Astrocyte (in vitro differentiated cells and primary cell): ENCODE data around the gene PLEKHG2. TPM values are rescaled to one million over a fixed set of nuclear protein-coding genes. Genes with fewer than 3 reads are reported as not detected.

Experiments
- DNase-seq: peaks from one replicate; pipeline ENCODE4 v3.0.0-alpha.2; 2010; ENCODE audit warnings: low read depth
- FAIRE-seq: peaks from 2 replicates; lab custom pipeline; 2011; peaks lifted over from hg19 to GRCh38; lab: Jason Lieb, UNC
- H2AFZ ChIP-seq: 2 replicates; pipeline ENCODE4 v1.6.0; 2012; ENCODE audit warnings: low read depth, low read length, inconsistent platforms
- H3K27ac ChIP-seq: 2 replicates; pipeline ENCODE4 v1.5.1; 2011; ENCODE audit warnings: low read depth, low read length, inconsistent platforms
- H3K27me3 ChIP-seq: 2 replicates; pipeline ENCODE4 v1.6.0; 2011; ENCODE audit warnings: low read length, inconsistent platforms; ENCODE audit not compliant: insufficient read depth
- H3K36me3 ChIP-seq: 2 replicates; pipeline ENCODE4 v1.5.1; 2011; ENCODE audit warnings: low read length, inconsistent platforms; ENCODE audit not compliant: insufficient read depth
- H3K4me1 ChIP-seq: 2 replicates; pipeline ENCODE4 v1.5.1; 2011; ENCODE audit warnings: low read length, inconsistent platforms; ENCODE audit not compliant: insufficient read depth
- H3K4me2 ChIP-seq: 2 replicates; pipeline ENCODE4 v1.6.0; 2012; ENCODE audit warnings: low read length, inconsistent platforms
- H3K4me3 ChIP-seq: 2 replicates; pipeline ENCODE4 v1.5.1; 2011; ENCODE audit warnings: low read depth, mild to moderate bottlenecking, low read length, inconsistent platforms; ENCODE audit not compliant: insufficient read depth
- H3K79me2 ChIP-seq: 2 replicates; pipeline ENCODE4 v1.6.0; 2012; ENCODE audit warnings: mild to moderate bottlenecking, low read length, inconsistent platforms; ENCODE audit not compliant: insufficient read depth
- H3K9ac ChIP-seq: 2 replicates; pipeline ENCODE4 v1.6.0; 2012; ENCODE audit warnings: mild to moderate bottlenecking, low read length, inconsistent platforms
- H3K9me3 ChIP-seq: 2 replicates; pipeline ENCODE4 v1.5.1; 2012; ENCODE audit warnings: low read depth, mild to moderate bottlenecking, low read length, inconsistent platforms; ENCODE audit not compliant: insufficient read depth
- H4K20me1 ChIP-seq: 2 replicates; pipeline ENCODE4 v1.6.0; 2012; ENCODE audit warnings: low read length, inconsistent platforms; ENCODE audit not compliant: insufficient read depth
- H3K27ac Mint-ChIP-seq: one replicate; pipeline ENCODE4 v1.8.0; 2021; ENCODE audit warnings: mild to moderate bottlenecking, mixed read lengths; ENCODE audit not compliant: unreplicated experiment
- H3K27me3 Mint-ChIP-seq: one replicate; pipeline ENCODE4 v1.8.0; 2021; ENCODE audit warnings: low read depth, mixed read lengths; ENCODE audit not compliant: unreplicated experiment
- H3K36me3 Mint-ChIP-seq: one replicate; pipeline ENCODE4 v1.8.0; 2021; ENCODE audit warnings: low read depth, mixed read lengths; ENCODE audit not compliant: unreplicated experiment
- H3K4me1 Mint-ChIP-seq: one replicate; pipeline ENCODE4 v1.8.0; 2021; ENCODE audit warnings: low read depth, mixed read lengths; ENCODE audit not compliant: unreplicated experiment
- H3K4me3 Mint-ChIP-seq: one replicate; pipeline ENCODE4 v1.8.0; 2021; ENCODE audit warnings: mild to moderate bottlenecking, moderate library complexity, mixed read lengths; ENCODE audit not compliant: unreplicated experiment
- H3K9me3 Mint-ChIP-seq: one replicate; pipeline ENCODE4 v1.8.0; 2021; ENCODE audit warnings: mild to moderate bottlenecking, mixed read lengths; ENCODE audit not compliant: unreplicated experiment
- EZH2 ChIP-seq: IDR thresholded peaks from 2 replicates; pipeline ENCODE4 v1.6.1; 2012; ENCODE audit warnings: mild to moderate bottlenecking, low read length, inconsistent platforms; ENCODE audit not compliant: insufficient read depth
- total RNA-seq: library from RNA; stranded (reverse); gene quantifications from 2 replicates; pipeline ENCODE4 v1.2.1, GENCODE V29; 2021
- TF ChIP-seq, protein P1 (sequence below): IDR thresholded peaks from 2 replicates; pipeline ENCODE4 v1.5.1; 2011; ENCODE audit warnings: low read depth, mild to moderate bottlenecking, inconsistent platforms, low read length, moderate library complexity; ENCODE audit not compliant: insufficient read depth

Gene PLEKHG2
- total RNA-seq, 1 donor from 2014 or later = 102 TPM

DNA sequence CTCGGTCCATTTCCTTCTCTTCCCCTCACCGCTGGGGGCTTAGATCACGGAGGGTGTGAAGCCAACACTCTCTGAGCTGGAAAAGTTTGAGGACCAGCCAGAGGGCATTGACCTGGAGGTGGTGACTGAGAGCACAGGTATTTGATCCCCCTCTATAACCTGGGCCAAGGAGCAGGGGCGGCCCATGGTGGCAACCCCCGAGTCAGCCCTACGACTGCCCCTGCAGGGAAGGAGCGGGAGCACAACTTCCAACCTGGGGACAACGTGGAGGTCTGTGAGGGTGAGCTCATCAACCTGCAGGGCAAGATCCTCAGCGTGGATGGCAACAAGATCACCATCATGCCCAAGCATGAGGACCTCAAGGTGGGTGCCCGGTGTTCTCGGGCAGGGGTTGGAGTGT lies 56.6 kb downstream of the PLEKHG2 start:
- FAIRE-seq (no peak), DNase-seq (no peak)
- H3K79me2 ChIP-seq = peaks cover 13% of the 10 kb centered on the region
- H3K36me3 ChIP-seq = peaks cover 59% of the 10 kb centered on the region
- no peaks in the 10 kb centered on the region for H3K9me3 ChIP-seq
- peaks cover 7% of the 10 kb centered on the region for H3K4me1 ChIP-seq
- no peak overlapping the region for H3K4me2 ChIP-seq
- no peak overlapping the region for H3K27ac ChIP-seq
- no peaks in the 10 kb centered on the region for H3K27me3 ChIP-seq
- H3K9ac ChIP-seq = no peak overlapping the region
- no peaks in the 10 kb centered on the region for H3K9me3 Mint-ChIP-seq
- H3K4me3 ChIP-seq = no peak overlapping the region
- H3K36me3 Mint-ChIP-seq = peaks cover 33% of the 10 kb centered on the region
- H4K20me1 ChIP-seq = peaks cover 80% of the 10 kb centered on the region
- H2AFZ ChIP-seq = no peak overlapping the region
- H3K27me3 Mint-ChIP-seq = no peaks in the 10 kb centered on the region
- no peak overlapping the region for H3K4me3 Mint-ChIP-seq
- peaks cover 3% of the 10 kb centered on the region for H3K4me1 Mint-ChIP-seq
- TF ChIP-seq, protein P1, sequence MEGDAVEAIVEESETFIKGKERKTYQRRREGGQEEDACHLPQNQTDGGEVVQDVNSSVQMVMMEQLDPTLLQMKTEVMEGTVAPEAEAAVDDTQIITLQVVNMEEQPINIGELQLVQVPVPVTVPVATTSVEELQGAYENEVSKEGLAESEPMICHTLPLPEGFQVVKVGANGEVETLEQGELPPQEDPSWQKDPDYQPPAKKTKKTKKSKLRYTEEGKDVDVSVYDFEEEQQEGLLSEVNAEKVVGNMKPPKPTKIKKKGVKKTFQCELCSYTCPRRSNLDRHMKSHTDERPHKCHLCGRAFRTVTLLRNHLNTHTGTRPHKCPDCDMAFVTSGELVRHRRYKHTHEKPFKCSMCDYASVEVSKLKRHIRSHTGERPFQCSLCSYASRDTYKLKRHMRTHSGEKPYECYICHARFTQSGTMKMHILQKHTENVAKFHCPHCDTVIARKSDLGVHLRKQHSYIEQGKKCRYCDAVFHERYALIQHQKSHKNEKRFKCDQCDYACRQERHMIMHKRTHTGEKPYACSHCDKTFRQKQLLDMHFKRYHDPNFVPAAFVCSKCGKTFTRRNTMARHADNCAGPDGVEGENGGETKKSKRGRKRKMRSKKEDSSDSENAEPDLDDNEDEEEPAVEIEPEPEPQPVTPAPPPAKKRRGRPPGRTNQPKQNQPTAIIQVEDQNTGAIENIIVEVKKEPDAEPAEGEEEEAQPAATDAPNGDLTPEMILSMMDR = no peak
- no peak for TF ChIP-seq EZH2
- no peak overlapping the region for H3K27ac Mint-ChIP-seq

DNA sequence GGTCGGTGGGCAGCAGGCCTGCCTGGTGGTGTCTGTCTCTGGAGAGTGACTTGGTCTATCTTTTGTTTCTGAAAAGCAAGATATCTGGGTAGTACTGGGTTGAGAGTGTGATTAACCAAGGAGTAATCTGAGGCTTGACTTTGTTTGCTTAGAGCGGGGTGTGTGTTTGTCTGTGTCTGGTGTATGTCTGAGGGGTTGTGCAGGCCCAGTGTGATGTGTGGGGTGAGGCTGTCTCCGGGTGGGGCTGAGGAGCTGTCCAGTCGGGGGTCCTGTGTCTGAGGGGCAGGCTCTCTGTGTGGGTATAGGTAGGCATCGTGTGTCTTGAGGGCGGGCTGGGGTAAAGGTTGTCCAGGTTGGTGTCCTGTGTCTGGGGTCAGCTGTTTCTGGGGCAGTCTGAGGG lies 57.1 kb downstream of the PLEKHG2 start:
- Mint-ChIP-seq H3K4me3 (no peak overlapping the region), H3K27me3 (no peaks in the 10 kb centered on the region), H3K36me3 (peaks cover 36% of the 10 kb centered on the region), H3K9me3 (no peaks in the 10 kb centered on the region), H3K4me1 (peaks cover 3% of the 10 kb centered on the region), H3K27ac (no peak overlapping the region)
- Histone ChIP-seq H3K36me3 (peaks cover 55% of the 10 kb centered on the region), H2AFZ (no peak overlapping the region), H3K9ac (no peak overlapping the region), H3K79me2 (peaks cover 10% of the 10 kb centered on the region), H3K27ac (no peak overlapping the region), H4K20me1 (peaks cover 81% of the 10 kb centered on the region), H3K4me3 (no peak overlapping the region), H3K27me3 (no peaks in the 10 kb centered on the region), H3K4me2 (no peak overlapping the region), H3K9me3 (no peaks in the 10 kb centered on the region), H3K4me1 (peaks cover 7% of the 10 kb centered on the region)
- no peak for FAIRE-seq
- DNase-seq = no peak
- TF ChIP-seq, protein P1 = no peak
- TF ChIP-seq EZH2 = no peak

- no peak overlapping the region for H3K4me3 Mint-ChIP-seq
Observed at GRCh38 chr19:39470724-39471339, 58.4 kb downstream of the PLEKHG2 start.

More at GRCh38 chr19:39470724-39471339, 58.4 kb downstream of the PLEKHG2 start:
- Mint-ChIP-seq H3K36me3 (peaks cover 40% of the 10 kb centered on the region), H3K9me3 (no peaks in the 10 kb centered on the region), H3K27me3 (no peaks in the 10 kb centered on the region), H3K4me1 (peaks cover 3% of the 10 kb centered on the region), H3K27ac (peak overlapping the region; percentile 2)
- Histone ChIP-seq H3K9ac (no peak overlapping the region), H3K27me3 (no peaks in the 10 kb centered on the region), H3K79me2 (no peaks in the 10 kb centered on the region), H3K4me2 (no peak overlapping the region), H2AFZ (no peak overlapping the region), H3K9me3 (no peaks in the 10 kb centered on the region), H3K4me1 (peaks cover 7% of the 10 kb centered on the region), H3K27ac (no peak overlapping the region), H3K4me3 (no peak overlapping the region), H3K36me3 (peaks cover 47% of the 10 kb centered on the region), H4K20me1 (peaks cover 78% of the 10 kb centered on the region)
- peak; percentile 7 for DNase-seq
- TF ChIP-seq, protein P1 = no peak
- no peak for TF ChIP-seq EZH2
- no peak for FAIRE-seq
